ENCODE measurements around the gene TARBP1. TPM values are rescaled to one million over a fixed set of nuclear protein-coding genes. Genes with fewer than 3 reads are reported as not detected.
"Not testable (repeated sequence)": the region's sequence is repeated elsewhere in the genome, so short reads cannot be mapped to it uniquely, and the experiment has no call there.

Gene TARBP1
- total RNA-seq, 1 donor from 2014 or later, result 22.9 TPM

DNA sequence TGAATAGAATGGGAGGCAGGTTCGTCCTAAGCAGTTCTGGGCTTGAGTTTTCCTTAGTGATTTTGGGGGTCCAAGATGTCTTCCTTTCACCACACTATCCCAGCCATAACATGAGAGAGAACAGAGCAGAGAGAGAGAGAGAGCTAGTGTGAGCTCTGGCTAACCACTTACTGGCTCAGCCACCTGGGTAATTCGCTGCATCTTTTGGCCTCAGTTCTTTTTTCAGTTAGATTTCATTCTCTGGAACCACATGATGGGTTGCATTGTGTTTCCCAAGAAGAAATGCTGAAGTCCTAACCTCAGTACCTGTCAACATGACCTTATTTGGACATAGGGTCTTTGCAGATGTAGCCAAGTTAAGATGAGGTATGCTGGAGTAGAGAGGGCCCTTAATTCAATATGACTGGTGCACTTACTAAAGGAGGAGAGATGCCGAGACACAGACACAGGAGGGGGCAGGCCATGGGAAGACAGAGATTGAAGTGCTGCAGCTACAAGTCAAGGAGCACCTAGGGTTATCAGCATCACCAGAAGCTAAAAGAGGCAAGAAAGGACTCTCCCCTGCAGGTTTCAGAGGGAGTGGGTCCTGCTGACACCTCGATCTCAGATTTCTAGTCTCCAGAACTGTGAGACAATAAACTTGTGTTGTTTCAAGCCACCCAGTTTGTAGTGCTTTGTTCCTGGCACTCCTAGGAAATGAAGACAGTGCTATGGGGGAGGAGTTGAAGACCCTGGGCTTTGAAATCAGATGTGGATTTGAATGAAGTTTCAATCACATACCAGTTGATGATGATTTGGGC is 26.2 kb upstream of the TARBP1 start:
- DNase-seq (ENCODE audit: low spot score), result no peak

DNA sequence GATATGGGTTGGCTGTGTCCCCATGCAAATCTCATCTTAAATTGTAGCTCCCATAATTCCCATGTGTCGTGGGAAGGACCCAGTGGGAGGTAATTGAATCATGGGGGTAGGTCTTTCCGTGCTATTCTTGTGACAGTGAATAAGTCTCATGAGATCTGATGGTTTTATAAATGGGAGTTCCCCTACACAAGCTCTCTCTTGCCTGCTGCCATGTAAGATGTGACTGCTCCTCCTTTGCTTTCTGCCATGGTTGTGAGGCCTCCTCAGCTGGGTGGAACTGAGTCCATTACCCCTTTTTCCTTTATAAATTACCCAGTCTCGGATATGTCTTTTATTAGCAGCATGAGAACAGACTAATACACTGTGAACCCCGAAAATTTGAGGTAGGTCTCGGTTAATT is 25.3 kb upstream of the TARBP1 start:
- DNase-seq (ENCODE audit: low spot score), result not testable (repeated sequence)

GRCh38 chr1:234503193-234504050 is 24.4 kb upstream of the TARBP1 start:
- no peak for DNase-seq (ENCODE audit: low spot score)

DNA sequence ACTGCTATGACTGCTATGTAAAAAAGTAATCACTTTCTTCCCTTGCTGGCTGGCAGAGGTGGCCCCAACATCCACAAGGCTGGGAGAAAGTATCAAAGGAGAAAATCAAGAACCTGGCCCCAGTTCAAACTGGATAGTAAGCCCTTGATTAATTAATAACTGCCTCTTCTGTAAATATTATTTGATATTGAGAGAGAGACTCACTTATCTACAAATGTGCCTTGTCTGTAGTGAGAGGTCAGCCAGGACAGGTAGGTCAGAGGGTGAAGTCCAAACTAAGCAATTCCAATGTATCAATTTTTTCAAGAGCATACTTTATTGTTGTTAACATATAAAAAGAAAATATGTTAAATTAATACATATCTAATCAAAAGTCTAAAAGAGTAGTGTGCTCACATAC is 23.8 kb upstream of the TARBP1 start:
- DNase-seq (ENCODE audit: low spot score), result no peak

DNA sequence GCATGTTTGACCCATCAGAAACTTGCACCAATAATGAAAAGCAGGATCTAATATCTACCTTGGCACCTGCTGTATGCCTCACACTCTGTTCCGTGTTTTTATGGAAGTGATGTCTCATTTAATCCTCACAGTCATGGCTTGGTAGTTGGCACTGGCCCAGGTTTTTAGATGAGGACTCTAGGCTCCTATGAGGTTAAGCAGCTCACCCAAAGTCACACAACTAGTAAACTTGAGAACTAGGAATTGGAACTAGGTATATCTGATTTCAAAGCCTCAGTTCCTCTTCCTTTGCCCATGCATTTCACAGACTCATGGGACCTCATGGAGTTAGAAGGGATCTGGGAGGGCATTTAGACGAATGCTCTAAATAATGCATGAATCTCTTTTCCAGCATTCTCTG is 21.3 kb upstream of the TARBP1 start:
- DNase-seq (ENCODE audit: low spot score), result no peak

- no peak for DNase-seq (ENCODE audit: low spot score)
Measured at GRCh38 chr1:234499943-234500245, 20.9 kb upstream of the TARBP1 start.

DNA sequence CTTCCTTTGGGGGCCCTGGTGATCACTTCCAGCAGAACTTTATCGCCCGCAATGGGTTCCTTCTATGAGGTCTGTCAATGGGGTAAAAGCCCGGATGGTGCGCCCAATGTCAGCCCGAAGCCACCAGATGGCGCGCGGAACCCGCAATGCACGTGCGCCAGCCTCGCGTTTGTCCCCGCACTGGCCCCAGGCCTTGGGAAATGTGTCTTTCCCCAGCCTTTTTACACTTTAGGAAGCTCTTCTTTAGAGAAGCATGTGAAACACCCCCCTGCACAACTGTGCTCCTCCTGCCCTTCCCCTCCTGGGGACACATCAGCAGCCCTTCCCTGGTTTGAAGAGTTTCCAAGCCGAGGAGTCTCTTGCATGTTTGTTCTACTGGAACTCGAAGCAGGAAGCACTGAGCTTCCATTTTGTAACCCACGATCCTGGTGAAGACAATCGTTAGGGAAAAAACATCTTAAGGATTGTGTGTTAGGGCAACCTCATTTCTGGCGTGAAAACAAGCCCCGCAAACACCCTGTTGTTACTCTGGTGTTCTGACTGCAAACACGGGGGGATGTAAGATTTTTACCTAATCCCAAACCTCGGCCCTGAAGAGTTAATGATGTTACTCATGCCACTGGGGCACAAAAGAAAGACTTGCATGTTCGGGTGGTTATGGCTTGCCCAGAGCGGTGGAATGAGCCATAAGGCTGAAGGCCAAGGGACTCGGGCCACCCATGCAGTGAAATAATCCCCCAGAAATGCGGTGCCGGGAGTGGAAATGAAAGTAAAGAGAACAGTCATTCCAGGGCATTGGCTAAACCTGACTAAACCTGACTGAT is 20.4 kb upstream of the TARBP1 start:
- peak; percentile 92 for DNase-seq (ENCODE audit: low spot score)

GRCh38 chr1:234498448-234499118 is 19.6 kb upstream of the TARBP1 start:
- no peak for DNase-seq (ENCODE audit: low spot score)

- DNase-seq (ENCODE audit: low spot score), result no peak
Measured at GRCh38 chr1:234497589-234497988, 18.6 kb upstream of the TARBP1 start.

- DNase-seq (ENCODE audit: low spot score), result peak; percentile 66
Measured at GRCh38 chr1:234495231-234495990, 16.4 kb upstream of the TARBP1 start.

- DNase-seq (ENCODE audit: low spot score), result no peak
Measured at GRCh38 chr1:234494049-234494448, 15.1 kb upstream of the TARBP1 start.

GRCh38 chr1:234490793-234491479 is 12.0 kb upstream of the TARBP1 start:
- DNase-seq (ENCODE audit: low spot score), result peak; percentile 25

- DNase-seq (ENCODE audit: low spot score), result no peak
Measured at GRCh38 chr1:234489698-234490077, 10.7 kb upstream of the TARBP1 start.

- no peak for DNase-seq (ENCODE audit: low spot score)
Measured at GRCh38 chr1:234489007-234489697, 10.2 kb upstream of the TARBP1 start.

DNA sequence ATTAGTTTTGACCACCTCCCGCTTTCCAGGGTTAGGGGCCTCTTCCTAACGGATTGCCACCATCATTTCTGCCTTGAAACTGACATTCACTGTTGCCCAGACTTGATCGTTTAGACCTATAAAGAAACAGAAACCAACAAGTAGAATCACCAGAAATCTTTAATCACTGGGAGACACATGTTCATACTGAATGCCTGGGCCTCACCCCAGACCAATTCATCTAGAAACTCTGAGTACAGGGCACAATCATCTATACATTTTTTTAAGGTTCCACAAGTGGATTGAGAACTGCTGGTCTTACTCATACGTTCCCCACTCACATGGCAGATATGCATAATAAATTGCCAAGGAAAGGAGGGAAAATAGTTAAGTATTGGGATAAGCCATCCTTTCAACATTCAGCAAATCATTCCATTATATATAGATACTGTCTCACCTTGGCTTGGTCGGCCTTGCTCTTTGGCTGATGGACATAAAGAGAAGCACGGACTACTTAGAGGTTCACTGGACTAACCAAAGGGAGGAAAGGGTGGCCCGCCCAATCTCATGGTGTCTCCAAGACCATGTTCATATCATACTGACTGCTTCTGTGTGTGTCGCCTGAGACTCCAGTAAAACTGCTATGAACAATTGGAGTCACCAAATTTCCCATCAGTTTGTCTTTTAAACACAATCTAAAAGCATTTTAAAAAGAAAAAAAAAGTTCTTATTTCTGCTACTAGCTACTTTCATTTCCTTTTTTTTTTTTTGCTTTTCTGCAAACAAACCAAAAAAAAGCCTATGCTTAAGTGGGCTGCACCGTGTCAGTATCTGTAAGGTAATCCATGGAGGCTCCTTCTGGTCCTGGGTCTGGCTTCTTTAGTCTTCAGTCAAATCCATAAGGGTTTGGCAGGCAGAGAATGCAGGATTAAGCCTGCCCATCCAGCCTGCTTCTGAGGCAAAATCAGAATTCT is 9.4 kb upstream of the TARBP1 start:
- peak; percentile 77 for DNase-seq (ENCODE audit: low spot score)

- DNase-seq (ENCODE audit: low spot score), result peak; percentile 88
Measured at GRCh38 chr1:234486858-234487840, 8.2 kb upstream of the TARBP1 start.
